Glomerular endothelial cell (primary cell): ENCODE measurements around the gene CPAMD8. TPM values are rescaled to one million over a fixed set of nuclear protein-coding genes. Genes with fewer than 3 reads are reported as not detected.
"Not testable (repeated sequence)": the region's sequence is repeated elsewhere in the genome, so short reads cannot be mapped to it uniquely, and the experiment has no call there.

Experiments
- DNase-seq: peaks from one replicate; pipeline ENCODE4 v3.0.0-alpha.2; 2011; ENCODE audit warnings: low read depth, low spot score; ENCODE audit errors: extremely low read depth
- total RNA-seq: library from RNA; depleted of rRNA; stranded (reverse); fragments of >200 nt; gene quantifications from 2 replicates; pipeline ENCODE4 v1.2.3, GENCODE V29; 2015

Gene CPAMD8
- total RNA-seq, 1 donor from 2014 or later: 4.4 TPM

DNA sequence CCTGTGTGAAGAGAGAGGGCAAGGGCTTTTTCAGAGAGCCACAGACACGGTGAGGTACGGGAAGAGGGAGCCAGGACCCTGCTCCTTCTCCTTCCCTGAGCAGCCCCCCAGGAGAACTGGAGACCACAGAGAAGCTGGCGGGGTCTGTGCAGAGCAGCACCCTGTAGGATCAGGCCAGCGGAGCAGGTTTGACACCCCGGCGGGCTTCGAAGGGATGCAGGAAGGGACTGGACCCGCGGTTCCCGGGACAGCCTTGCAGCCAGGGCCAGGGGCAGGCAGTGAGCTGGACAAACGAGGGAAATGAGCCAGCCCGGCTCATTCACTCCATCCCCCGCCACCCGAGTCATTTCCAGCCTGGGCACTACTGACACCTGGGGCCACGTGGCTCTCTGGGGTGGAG lies 22.2 kb downstream of the CPAMD8 start:
- no peak for DNase-seq

GRCh38 chr19:17002455-17002854 lies 24.2 kb downstream of the CPAMD8 start:
- DNase-seq: no peak

DNA sequence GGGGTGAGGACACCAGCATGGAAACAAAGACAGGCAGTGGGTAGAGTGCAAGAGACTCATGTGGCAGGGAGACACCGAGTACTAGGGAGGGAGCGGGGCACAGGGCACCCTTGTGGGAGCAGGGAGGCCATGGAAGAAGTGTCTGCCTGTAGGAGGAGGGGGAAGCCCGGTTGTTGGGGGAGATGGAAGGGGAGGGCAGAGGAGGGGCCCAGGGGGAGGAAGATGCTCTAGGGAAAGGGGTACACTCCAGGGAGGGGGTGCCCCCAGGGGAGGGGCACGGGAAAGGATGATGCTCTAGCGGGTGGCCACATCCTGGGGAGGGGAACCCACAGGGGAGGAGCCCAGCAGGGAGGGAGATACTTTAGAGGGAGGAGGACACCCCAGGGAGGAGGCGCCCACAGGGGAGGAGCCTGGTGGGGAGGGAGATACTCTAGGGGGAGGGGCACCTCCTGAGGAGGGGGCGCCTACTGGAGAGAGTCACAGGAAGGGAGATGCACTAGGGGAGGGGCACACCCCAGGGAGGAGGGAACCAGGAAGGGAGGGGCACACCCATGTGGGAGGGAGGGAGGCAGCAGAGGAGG lies 24.9 kb downstream of the CPAMD8 start:
- DNase-seq: no peak

GRCh38 chr19:16998635-16999194 lies 27.9 kb downstream of the CPAMD8 start:
- DNase-seq: no peak

GRCh38 chr19:16996838-16997490 lies 29.6 kb downstream of the CPAMD8 start:
- DNase-seq: not testable (repeated sequence)

GRCh38 chr19:16988661-16989060 lies 37.9 kb downstream of the CPAMD8 start:
- no peak for DNase-seq

- DNase-seq: no peak
Measured at GRCh38 chr19:16985403-16985802, 41.2 kb downstream of the CPAMD8 start.

- not testable (repeated sequence) for DNase-seq
Measured at GRCh38 chr19:16982586-16982985, 44.0 kb downstream of the CPAMD8 start.

DNA sequence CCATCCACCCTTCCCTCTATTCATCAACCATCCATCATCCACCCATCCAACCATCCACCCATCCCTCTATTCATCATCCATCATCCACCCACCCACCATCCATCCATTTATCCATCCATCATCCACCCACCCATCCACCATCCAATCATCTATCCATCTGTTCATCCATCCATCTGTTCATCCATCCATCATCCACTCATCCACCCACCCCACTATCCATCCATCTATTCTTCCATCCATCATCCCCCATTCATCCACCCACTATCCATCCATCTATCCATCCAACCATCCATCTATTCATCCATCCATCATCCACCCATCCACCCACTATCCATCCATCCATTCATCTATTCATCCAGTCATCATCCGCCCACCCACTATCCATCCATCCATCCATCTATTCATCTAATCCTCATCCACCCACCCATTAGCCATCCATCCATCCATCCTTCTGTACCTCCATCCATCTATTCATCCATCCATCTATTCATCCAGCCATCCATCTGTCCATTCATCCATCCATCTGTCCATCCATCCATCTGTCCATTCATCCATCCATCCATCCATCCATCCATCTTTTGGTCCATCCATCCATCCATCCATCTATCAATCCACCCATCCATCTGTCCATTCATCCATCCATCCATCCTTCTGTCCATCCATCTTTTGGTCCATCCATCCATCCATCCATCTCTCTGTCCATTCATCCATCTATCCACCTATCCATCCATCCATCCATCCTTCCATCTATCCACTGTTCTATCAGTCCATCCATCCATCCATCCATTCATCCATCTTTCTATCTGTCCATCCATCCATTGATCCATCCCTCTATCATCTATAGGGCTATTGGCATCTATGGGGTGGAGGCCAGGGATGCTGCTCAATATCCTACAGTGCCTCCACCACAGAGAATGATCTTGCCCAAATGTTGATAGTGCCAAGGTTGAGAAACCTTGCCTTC lies 47.5 kb downstream of the CPAMD8 start:
- DNase-seq: no peak

DNA sequence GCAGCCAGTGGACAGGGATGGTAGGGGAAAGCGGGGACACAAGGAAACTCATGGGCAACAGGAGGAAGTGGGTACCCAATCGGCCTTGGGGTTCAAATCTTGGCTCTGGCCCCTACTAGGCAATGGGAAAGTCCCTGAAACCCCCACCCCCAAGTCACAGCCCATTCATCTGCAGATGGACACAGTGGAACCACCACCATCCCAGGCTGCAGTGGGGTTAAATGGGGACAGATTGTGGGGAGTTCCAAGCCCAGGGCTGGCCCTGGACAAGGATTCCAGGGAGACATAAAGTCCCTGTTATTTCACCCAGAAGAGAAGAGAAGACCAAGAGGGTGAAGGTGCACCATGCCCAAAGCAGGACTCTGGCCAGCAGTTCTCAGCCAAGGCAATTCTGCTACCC lies 48.5 kb downstream of the CPAMD8 start:
- DNase-seq: no peak

GRCh38 chr19:16977306-16977705 lies 49.3 kb downstream of the CPAMD8 start:
- no peak for DNase-seq

DNA sequence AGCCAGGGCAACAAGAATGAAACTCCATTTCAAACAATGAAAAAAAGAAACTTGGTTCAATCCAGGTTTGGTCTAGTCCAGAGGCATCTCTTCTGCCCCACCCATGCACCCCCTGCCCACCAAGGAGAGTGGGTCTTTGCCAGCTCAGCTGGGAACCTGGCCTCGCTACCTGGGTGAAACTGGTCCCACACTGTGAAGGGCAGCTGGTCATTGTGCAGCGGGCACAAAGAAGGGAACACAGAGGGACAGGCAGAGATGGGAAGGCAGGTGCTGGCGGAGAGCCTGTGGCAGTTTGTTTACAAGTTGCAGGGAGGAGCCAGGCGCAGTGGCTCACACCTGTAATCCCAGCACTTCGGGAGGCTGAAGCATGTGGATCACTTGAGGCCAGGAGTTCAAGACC lies 50.2 kb downstream of the CPAMD8 start:
- no peak for DNase-seq

- no peak for DNase-seq
Measured at GRCh38 chr19:16970821-16971220, 55.8 kb downstream of the CPAMD8 start.

GRCh38 chr19:16969135-16969534 lies 57.5 kb downstream of the CPAMD8 start:
- no peak for DNase-seq

GRCh38 chr19:16960996-16961822 lies 65.4 kb downstream of the CPAMD8 start:
- DNase-seq: not testable (repeated sequence)

- DNase-seq: not testable (repeated sequence)
Measured at GRCh38 chr19:16958277-16958676, 68.3 kb downstream of the CPAMD8 start.

DNA sequence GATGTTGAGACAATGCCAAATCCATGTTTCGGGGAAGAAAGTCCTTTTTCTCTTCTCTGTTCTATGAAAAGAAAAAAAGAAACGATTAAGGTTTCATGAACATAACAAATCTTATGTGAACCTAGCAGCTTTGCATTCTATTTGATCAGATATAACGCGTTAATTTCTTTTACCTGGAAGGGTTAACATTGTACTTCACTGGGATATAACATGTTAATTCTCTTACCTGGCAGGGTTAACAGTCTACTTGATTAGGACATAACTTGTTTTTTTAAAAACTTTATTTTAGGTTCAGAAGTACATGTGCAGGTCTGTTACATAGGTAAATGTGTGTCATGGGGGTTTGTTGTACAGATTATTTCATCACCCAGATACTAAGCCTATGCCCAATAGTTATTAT lies 68.8 kb downstream of the CPAMD8 start:
- no peak for DNase-seq

GRCh38 chr19:16957151-16957701 lies 69.4 kb downstream of the CPAMD8 start:
- DNase-seq: no peak

DNA sequence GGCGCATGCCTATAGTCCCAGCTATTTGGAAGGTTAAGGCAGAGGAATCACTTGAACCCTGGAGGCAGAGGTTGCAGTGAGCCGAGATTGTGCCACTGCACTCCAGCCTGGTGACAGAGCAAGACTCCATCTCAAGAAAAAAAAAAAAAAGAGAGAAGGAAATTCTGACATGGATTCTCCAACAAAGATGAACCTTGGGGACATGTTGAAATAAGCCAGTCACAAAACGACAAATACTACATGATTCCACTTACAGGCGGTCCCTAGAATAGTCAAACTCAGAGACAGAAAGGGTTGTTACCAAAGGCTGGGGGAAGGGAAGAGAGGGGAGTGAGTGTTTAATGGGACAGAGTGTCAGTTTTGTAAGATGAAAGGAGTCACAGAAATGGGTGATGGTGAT lies 71.4 kb downstream of the CPAMD8 start:
- DNase-seq: no peak

DNA sequence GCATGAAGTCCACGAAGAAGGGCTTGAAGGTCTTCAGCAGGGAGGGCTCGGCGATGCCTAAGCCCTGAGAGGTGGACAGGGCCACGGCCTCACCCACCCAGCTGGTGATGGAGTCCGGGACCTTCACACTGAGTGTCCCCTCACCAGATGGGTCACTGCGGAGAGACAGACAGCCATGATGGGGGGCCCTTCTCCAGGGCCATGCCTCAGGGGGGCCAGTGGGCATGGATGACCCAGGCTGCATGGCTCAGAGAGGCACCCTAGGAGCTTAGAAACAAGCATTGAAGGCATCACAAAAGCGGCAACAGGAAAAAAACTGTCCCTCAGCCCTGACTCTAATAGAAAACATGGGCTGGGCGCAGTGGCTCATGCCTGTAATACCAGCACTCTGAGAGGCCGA lies 74.6 kb downstream of the CPAMD8 start:
- no peak for DNase-seq
